Skeletal muscle satellite cell (primary cell): ENCODE measurements around the gene C11orf91.
"Not testable (repeated sequence)": the region's sequence is repeated elsewhere in the genome, so short reads cannot be mapped to it uniquely, and the experiment has no call there.

Experiments
- H3K27me3 ChIP-seq: 2 replicates; pipeline ENCODE4 v1.7.0; 2013; ENCODE audit warnings: low read length; ENCODE audit not compliant: control insufficient read depth, insufficient read depth
- H3K36me3 ChIP-seq: 2 replicates; pipeline ENCODE4 v1.7.0; 2013; ENCODE audit warnings: mild to moderate bottlenecking, control low read depth, low read length; ENCODE audit not compliant: insufficient read depth
- H3K4me1 ChIP-seq: 2 replicates; pipeline ENCODE4 v1.7.0; 2013; ENCODE audit warnings: low read length; ENCODE audit not compliant: control insufficient read depth, insufficient read depth
- H3K4me2 ChIP-seq: 2 replicates; pipeline ENCODE4 v1.7.0; 2013; ENCODE audit warnings: mild to moderate bottlenecking, low read length
- H3K4me3 ChIP-seq: 2 replicates; pipeline ENCODE4 v1.7.0; 2013; ENCODE audit warnings: low read length
- H3K9ac ChIP-seq: 2 replicates; pipeline ENCODE4 v1.7.0; 2013; ENCODE audit warnings: mild to moderate bottlenecking, low read depth, low read length, moderate library complexity
- H3K9me3 ChIP-seq: replicated peaks from 2 replicates; pipeline ENCODE4 v1.7.0; 2013; ENCODE audit warnings: mild to moderate bottlenecking, control low read depth, low read length

Gene C11orf91

GRCh38 chr11:33731723-33732531, 31.3 kb upstream of the C11orf91 start:
- H3K9me3 ChIP-seq = no peaks in the 10 kb centered on the region
- peak overlapping the region; percentile 77 for H3K4me3 ChIP-seq
- no peaks in the 10 kb centered on the region for H3K27me3 ChIP-seq
- H3K9ac ChIP-seq = no peak overlapping the region
- H3K4me1 ChIP-seq = peaks cover 41% of the 10 kb centered on the region
- H3K4me2 ChIP-seq = peak overlapping the region; percentile 87
- H3K36me3 ChIP-seq = peaks cover 58% of the 10 kb centered on the region

GRCh38 chr11:33730716-33731115, 30.1 kb upstream of the C11orf91 start:
- Histone ChIP-seq H3K27me3 (no peaks in the 10 kb centered on the region), H3K36me3 (peaks cover 58% of the 10 kb centered on the region), H3K4me3 (peak overlapping the region; percentile 51), H3K4me1 (peaks cover 36% of the 10 kb centered on the region), H3K4me2 (peak overlapping the region; percentile 67), H3K9me3 (no peaks in the 10 kb centered on the region), H3K9ac (no peak overlapping the region)

- H3K4me3 ChIP-seq, H3K9me3 ChIP-seq, H3K27me3 ChIP-seq, H3K9ac ChIP-seq: not testable (repeated sequence)
- Histone ChIP-seq H3K36me3 (peaks cover 60% of the 10 kb centered on the region), H3K4me2 (peak overlapping the region; percentile 67), H3K4me1 (peaks cover 52% of the 10 kb centered on the region)
These were observed 28.5 kb upstream of the C11orf91 start for GRCh38 chr11:33729072-33729664.

DNA sequence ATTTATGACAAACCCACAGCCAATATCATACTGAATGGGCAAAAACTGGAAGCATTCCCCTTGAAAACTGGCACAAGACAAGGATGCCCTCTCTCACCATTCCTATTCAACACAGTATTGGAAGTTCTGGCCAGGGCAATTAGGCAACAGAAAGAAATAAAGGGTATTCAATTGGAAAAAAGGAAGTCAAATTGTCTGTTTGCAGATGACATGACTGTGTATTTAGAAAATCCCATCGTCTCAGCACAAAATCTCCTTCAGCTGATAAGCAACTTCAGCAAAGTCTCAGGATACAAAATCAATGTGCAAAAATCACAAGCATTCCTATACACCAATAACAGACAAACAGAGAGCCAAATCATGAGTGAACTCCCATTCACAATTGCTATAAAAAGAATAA, 26.9 kb upstream of the C11orf91 start:
- H3K27me3 ChIP-seq, H3K4me3 ChIP-seq, H3K9me3 ChIP-seq, H3K9ac ChIP-seq, H3K4me2 ChIP-seq: not testable (repeated sequence)
- H3K4me1 ChIP-seq = peaks cover 59% of the 10 kb centered on the region
- peaks cover 50% of the 10 kb centered on the region for H3K36me3 ChIP-seq

GRCh38 chr11:33725496-33725895, 24.9 kb upstream of the C11orf91 start:
- Histone ChIP-seq H3K27me3 (no peaks in the 10 kb centered on the region), H3K4me3 (no peak overlapping the region), H3K9ac (no peak overlapping the region), H3K4me2 (peak overlapping the region; percentile 75), H3K4me1 (peaks cover 61% of the 10 kb centered on the region), H3K9me3 (no peaks in the 10 kb centered on the region), H3K36me3 (peaks cover 51% of the 10 kb centered on the region)

GRCh38 chr11:33724644-33725035, 24.0 kb upstream of the C11orf91 start:
- Histone ChIP-seq H3K36me3 (peaks cover 51% of the 10 kb centered on the region), H3K9me3 (no peaks in the 10 kb centered on the region), H3K9ac (peak overlapping the region; percentile 84), H3K4me2 (peak overlapping the region; percentile 75), H3K27me3 (no peaks in the 10 kb centered on the region), H3K4me3 (peak overlapping the region; percentile 3), H3K4me1 (peaks cover 60% of the 10 kb centered on the region)

GRCh38 chr11:33723238-33723881, 22.7 kb upstream of the C11orf91 start:
- Histone ChIP-seq H3K4me3 (peak overlapping the region; percentile 31), H3K4me2 (peak overlapping the region; percentile 75), H3K4me1 (peaks cover 68% of the 10 kb centered on the region), H3K9me3 (no peaks in the 10 kb centered on the region), H3K27me3 (no peaks in the 10 kb centered on the region), H3K36me3 (peaks cover 58% of the 10 kb centered on the region), H3K9ac (peak overlapping the region; percentile 84)

- Histone ChIP-seq H3K4me2 (peak overlapping the region; percentile 75), H3K9me3 (no peaks in the 10 kb centered on the region), H3K4me3 (peak overlapping the region; percentile 45), H3K36me3 (peaks cover 62% of the 10 kb centered on the region), H3K4me1 (peaks cover 69% of the 10 kb centered on the region), H3K27me3 (no peaks in the 10 kb centered on the region), H3K9ac (peak overlapping the region; percentile 84)
These were observed 22.1 kb upstream of the C11orf91 start for GRCh38 chr11:33722590-33723234.

- peak overlapping the region; percentile 75 for H3K4me2 ChIP-seq
- H3K9ac ChIP-seq = peak overlapping the region; percentile 84
- peak overlapping the region; percentile 45 for H3K4me3 ChIP-seq
- no peaks in the 10 kb centered on the region for H3K9me3 ChIP-seq
- H3K36me3 ChIP-seq = peaks cover 69% of the 10 kb centered on the region
- H3K27me3 ChIP-seq = no peaks in the 10 kb centered on the region
- peaks cover 76% of the 10 kb centered on the region for H3K4me1 ChIP-seq
These were observed 21.4 kb upstream of the C11orf91 start for GRCh38 chr11:33721984-33722383.

- Histone ChIP-seq H3K4me2 (peak overlapping the region; percentile 75), H3K9ac (peak overlapping the region; percentile 84), H3K9me3 (no peaks in the 10 kb centered on the region), H3K4me1 (peaks cover 82% of the 10 kb centered on the region), H3K36me3 (peaks cover 75% of the 10 kb centered on the region), H3K27me3 (no peaks in the 10 kb centered on the region), H3K4me3 (peak overlapping the region; percentile 45)
These were observed 20.8 kb upstream of the C11orf91 start for GRCh38 chr11:33721426-33721825.

DNA sequence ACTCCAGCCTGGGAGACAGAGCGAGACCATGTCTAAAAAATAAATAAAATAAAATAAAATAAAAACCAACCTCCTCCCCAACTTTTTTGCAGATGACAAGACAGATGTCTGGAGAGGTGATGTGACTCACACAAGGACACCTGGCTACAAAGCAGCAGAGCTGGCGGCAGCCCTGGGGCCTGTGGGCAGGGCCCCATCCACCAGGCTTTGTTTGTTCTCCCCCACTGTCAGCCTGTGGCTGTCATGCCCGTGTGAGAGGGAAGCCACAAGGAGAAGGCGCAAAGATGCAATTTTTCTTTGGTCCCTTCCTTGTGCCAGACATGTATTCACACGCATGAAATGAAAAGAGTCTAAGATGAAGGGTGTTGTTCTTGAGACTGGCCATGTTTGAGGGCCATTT, 19.0 kb upstream of the C11orf91 start:
- no peak overlapping the region for H3K4me2 ChIP-seq
- peaks cover 79% of the 10 kb centered on the region for H3K4me1 ChIP-seq
- no peaks in the 10 kb centered on the region for H3K9me3 ChIP-seq
- H3K36me3 ChIP-seq = peaks cover 79% of the 10 kb centered on the region
- no peak overlapping the region for H3K9ac ChIP-seq
- no peak overlapping the region for H3K4me3 ChIP-seq
- no peaks in the 10 kb centered on the region for H3K27me3 ChIP-seq
